Stomach (tissue), 4 donors: ENCODE results near the gene FARS2.

Experiments used
- CTCF ChIP-seq, 7 experiments: fragments of 450-650 bp in 4 of 7; fragments of 200-600 bp in 3 of 7; sonication (generic) in 3 of 7; IDR thresholded peaks; one replicate each; pipeline ENCODE4 v1.5.1; 2016 to 2019; ENCODE audit warnings: antibody characterized with exemption in 7 of 7, control low read depth in 2 of 7, mild to moderate bottlenecking in 1 of 7
- POLR2A ChIP-seq, 4 donors: fragments of 450-650 bp; IDR thresholded peaks; one replicate each; pipeline ENCODE4 v1.6.1; 2016; ENCODE audit warnings: antibody characterized with exemption in 4 of 4, control low read depth in 2 of 4, mild to moderate bottlenecking in 1 of 4, moderate library complexity in 1 of 4

GRCh38 chr6:5723841-5724691 is 462.8 kb downstream of the FARS2 start:
- TF ChIP-seq CTCF (IDR thresholded peaks at IDR 0.05) (no peak), POLR2A (IDR thresholded peaks at IDR 0.05) (no peak)
